Measurements from ENCODE around the gene RPAP3.

DNA sequence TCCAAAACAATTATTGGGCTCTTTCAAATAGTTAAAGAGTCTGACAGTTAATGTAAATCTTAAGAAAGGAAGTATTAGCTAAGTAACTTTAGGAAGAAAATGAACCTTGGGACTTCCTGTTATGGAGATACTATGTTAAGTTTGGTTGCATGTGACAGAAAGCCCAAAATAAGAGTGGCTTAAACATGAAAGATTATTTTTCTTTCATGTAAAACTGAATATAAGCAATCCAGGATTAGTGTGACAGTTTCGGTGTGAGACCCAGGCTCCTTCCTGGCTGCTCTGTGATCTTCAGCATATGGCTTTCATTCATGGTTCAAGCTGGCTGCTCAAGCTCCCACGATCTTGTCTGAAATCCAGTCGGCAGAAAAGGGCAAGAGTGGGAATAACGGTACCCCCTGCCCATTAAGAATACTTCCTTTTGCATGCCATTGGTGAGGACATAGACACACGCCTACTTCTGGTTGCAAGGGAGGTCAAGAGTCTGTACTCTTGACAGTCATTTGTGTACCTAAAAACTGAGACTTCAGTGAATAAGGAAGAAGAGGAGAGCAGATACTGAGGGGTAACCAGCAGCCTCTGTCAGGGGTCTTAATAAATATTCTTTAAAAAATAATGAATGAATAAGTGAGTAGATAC is 2.2 kb upstream of the RPAP3 start:
- TF ChIP-seq POLR2A (IDR thresholded peaks at IDR 0.05) = no peak
- TF ChIP-seq, protein P1, sequence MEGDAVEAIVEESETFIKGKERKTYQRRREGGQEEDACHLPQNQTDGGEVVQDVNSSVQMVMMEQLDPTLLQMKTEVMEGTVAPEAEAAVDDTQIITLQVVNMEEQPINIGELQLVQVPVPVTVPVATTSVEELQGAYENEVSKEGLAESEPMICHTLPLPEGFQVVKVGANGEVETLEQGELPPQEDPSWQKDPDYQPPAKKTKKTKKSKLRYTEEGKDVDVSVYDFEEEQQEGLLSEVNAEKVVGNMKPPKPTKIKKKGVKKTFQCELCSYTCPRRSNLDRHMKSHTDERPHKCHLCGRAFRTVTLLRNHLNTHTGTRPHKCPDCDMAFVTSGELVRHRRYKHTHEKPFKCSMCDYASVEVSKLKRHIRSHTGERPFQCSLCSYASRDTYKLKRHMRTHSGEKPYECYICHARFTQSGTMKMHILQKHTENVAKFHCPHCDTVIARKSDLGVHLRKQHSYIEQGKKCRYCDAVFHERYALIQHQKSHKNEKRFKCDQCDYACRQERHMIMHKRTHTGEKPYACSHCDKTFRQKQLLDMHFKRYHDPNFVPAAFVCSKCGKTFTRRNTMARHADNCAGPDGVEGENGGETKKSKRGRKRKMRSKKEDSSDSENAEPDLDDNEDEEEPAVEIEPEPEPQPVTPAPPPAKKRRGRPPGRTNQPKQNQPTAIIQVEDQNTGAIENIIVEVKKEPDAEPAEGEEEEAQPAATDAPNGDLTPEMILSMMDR (IDR thresholded peaks at IDR 0.05) = no peak

All from body of pancreas (tissue), 4 donors.